Activated CD8-positive, alpha-beta memory T cell treated with anti-CD3 and anti-CD28 coated beads, Interleukin-2, amount 50 U/mL, for 4 hours (primary cell): Measurements from ENCODE around the gene MDK.

Source experiments
- DNase-seq: peaks from one replicate; pipeline ENCODE4 v3.0.0-alpha.2; 2020

The MDK gene

GRCh38 chr11:46348566-46349401 lies 32.7 kb upstream of the MDK start:
- DNase-seq: peak; percentile 66

GRCh38 chr11:46350695-46351094 lies 30.8 kb upstream of the MDK start:
- DNase-seq: no peak

GRCh38 chr11:46351148-46351547 lies 30.3 kb upstream of the MDK start:
- DNase-seq: no peak

- DNase-seq: no peak
Observed at GRCh38 chr11:46351606-46352005, 29.9 kb upstream of the MDK start.

- peak; percentile 78 for DNase-seq
Observed at GRCh38 chr11:46352063-46352841, 29.2 kb upstream of the MDK start.

GRCh38 chr11:46353698-46354097 lies 27.8 kb upstream of the MDK start:
- DNase-seq: peak; percentile 79

- no peak for DNase-seq
Observed at GRCh38 chr11:46356924-46357482, 24.5 kb upstream of the MDK start.

GRCh38 chr11:46357483-46357936 lies 24.0 kb upstream of the MDK start:
- DNase-seq: no peak

GRCh38 chr11:46359953-46360352 lies 21.5 kb upstream of the MDK start:
- DNase-seq: no peak

GRCh38 chr11:46360878-46361277 lies 20.6 kb upstream of the MDK start:
- DNase-seq: no peak

GRCh38 chr11:46361283-46362155 lies 19.9 kb upstream of the MDK start:
- DNase-seq: peak; percentile 63

GRCh38 chr11:46362156-46363030 lies 19.1 kb upstream of the MDK start:
- no peak for DNase-seq

GRCh38 chr11:46363031-46363407 lies 18.4 kb upstream of the MDK start:
- no peak for DNase-seq

GRCh38 chr11:46363455-46364005 lies 17.9 kb upstream of the MDK start:
- no peak for DNase-seq

- DNase-seq: no peak
Observed at GRCh38 chr11:46364056-46364455, 17.4 kb upstream of the MDK start.

GRCh38 chr11:46364791-46365190 lies 16.7 kb upstream of the MDK start:
- no peak for DNase-seq

- DNase-seq: no peak
Observed at GRCh38 chr11:46366260-46366659, 15.2 kb upstream of the MDK start.

GRCh38 chr11:46366661-46367161 lies 14.8 kb upstream of the MDK start:
- DNase-seq: no peak

GRCh38 chr11:46367244-46367915 lies 14.1 kb upstream of the MDK start:
- DNase-seq: peak; percentile 82

- DNase-seq: no peak
Observed at GRCh38 chr11:46367916-46368267, 13.6 kb upstream of the MDK start.
